Fibroblast of skin of right biceps (primary cell): Measurements from ENCODE around the gene DNAJB1.
"Not testable (repeated sequence)": the region's sequence is repeated elsewhere in the genome, so short reads cannot be mapped to it uniquely, and the experiment has no call there.

Source experiments
- DNase-seq: peaks from one replicate; pipeline ENCODE4 v3.0.0-alpha.2; 2013

The DNAJB1 gene

DNA sequence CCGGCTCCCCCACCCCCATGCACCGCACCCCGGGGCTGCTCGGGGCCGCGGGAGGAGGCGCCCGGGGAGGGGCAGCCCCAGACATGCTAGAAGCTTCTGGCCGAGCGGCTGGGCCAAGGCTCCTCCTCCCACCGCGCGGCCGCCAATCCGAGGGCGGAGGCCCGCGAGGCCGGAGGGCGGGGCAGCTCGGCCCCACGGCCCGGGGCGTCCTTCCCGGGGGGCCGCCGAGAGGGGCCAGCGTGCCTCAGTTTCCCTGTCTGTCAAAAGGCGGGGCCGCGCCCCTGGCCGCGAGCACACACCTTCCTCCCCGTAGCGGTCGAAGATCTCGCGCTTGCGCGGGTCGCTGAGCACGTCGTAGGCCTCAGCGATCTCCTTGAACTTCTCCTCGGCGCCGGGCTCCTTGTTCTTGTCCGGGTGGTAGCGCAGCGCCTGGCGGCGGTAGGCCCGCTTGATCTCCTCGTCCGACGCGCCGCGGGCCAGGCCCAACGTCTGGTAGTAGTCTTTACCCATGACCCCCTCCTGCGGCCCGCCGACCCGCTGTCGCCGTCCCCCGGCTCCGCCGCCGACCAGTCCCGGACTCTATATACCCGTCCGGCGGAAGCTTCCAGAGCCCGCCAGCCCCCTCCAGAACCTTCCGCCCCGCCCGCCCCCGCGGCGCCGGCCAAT is at the start of gene DNAJB1:
DNAJB1 (minus strand) TSS at position 558 of the 666 bp plus-strand sequence; CDS start at position 510, 48 bp downstream.
- DNase-seq: peak; percentile 79

- DNase-seq: no peak
These were observed 48.9 kb upstream of the DNAJB1 start for GRCh38 chr19:14567079-14567478.

DNA sequence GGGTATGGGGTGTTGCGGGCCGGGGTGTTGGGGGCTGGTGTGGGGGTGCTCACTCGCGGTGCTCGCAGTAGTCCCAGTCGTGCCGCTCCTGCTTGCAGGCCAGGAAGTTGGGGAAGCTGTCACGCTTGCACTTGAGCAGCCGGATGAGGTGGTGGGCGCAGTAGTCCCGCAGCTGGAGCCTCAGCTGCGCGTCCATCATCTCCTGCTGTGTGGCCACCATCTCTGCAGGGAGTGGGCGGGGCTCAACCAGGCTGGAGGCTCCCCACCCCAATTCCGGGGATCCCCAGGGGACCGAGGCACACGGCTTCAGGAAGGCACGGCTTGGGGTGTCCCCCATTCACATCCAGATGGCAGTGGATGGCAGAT is 48.5 kb upstream of the DNAJB1 start:
- DNase-seq: no peak

DNA sequence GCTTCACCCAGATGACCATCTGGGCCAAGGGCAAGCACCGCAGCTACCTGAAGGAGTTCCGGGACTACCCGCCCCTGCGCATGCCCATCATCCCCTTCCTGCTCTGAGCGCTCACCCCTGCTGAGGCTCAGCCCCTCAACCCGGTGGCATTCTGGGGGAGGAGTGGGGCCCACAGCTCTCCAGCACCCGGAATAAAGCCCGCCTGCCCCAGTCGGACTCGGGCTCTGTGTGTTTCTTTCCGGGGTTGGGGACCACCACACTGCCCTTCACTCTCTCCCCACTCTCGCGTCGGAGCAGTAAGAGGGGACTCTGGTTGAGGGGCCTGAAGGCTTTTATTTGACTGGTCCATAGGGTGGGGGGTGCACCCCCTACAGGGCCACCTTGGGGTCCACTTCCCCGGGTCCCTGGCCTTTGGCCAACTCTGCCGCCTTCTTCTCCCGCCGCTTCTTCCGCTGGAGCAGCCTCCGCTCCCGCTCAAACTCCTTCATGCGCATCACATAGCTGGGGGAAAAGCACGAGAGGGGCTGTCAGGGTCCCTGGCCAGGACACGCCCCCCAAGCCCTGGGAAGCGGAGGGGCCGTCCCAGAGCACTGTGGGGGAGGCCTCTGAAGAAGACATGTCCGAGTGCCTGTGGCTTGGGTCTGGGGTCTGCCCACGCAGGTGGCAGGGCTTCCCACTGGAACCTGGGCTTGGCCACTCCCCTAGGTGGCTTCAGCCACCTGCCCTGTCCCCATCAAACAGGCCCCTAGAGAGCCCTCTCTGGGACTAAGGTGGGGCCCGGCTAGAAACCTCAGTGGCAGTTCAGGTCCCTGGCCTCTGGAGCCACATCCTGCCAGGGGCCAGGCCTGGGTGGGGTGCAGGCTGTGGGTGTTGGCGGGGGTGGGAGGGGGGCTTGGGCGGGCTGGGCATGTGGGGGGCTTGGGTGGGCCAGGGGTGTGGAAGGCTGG is 47.8 kb upstream of the DNAJB1 start:
- DNase-seq: no peak

DNA sequence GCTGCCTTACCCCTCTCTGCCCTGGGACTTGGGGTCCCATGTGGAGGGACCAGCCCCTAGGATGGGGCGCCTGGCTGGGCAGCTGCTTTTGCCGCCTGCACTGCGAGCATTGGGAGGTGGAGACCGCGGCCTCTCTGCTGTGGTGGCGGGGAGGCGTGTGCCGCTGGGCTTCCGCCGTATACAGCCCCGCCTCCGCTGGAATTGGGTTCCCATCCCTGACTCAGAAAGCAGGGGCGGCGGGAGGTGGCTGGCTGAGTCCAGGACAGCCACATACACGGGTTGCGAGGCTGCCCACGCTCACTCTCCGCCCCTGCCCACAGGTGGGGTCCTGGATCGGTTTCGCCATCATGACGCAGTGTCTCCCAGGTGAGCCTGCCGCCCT is 47.1 kb upstream of the DNAJB1 start:
- DNase-seq: no peak

- not testable (repeated sequence) for DNase-seq
These were observed 46.6 kb upstream of the DNAJB1 start for GRCh38 chr19:14564652-14565297.

GRCh38 chr19:14563989-14564651 is 45.9 kb upstream of the DNAJB1 start:
- peak; percentile 31 for DNase-seq

DNA sequence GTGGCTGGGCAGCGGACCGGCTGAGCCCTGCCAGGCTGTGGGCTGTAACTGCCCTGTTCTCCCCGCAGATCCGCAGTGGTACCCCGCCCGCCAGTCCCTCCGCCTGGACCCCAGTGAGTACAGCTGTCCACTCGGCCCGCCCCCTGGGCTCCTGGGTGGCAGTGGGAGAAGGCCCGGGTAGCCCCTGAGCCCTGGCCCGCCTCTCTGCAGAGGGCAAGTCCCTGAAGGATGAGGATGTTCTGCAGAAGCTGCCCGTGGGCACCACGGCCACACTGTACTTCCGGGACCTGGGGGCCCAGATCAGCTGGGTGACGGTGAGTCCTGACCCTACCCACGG is 45.4 kb upstream of the DNAJB1 start:
- no peak for DNase-seq

- no peak for DNase-seq
These were observed 44.7 kb upstream of the DNAJB1 start for GRCh38 chr19:14562660-14563589.

DNA sequence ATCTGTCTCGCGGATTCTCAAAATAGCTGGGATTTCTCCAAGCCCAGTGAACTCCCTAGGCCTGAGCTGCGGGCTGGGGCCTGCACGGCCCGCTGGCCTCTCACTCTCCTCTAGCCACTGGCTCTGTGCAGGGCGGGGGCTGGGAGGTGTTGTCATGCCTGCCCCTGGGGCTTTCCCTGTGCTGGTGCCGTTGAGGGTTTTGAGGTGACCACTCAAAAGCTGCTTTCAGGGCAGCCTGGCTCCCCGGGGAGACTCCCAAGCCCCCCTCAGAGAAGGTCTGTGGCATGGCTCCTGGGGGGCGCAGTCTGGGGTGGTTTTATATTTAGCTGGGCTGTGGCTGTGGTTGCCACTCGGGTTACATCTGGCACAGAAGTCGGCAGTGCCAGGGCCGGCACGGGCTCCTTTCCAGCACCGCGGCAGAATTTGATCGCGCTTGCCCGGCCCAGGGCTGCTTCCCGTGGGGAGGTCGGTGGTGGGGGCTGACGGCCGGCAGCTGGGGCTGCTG is 43.7 kb upstream of the DNAJB1 start:
- no peak for DNase-seq

DNA sequence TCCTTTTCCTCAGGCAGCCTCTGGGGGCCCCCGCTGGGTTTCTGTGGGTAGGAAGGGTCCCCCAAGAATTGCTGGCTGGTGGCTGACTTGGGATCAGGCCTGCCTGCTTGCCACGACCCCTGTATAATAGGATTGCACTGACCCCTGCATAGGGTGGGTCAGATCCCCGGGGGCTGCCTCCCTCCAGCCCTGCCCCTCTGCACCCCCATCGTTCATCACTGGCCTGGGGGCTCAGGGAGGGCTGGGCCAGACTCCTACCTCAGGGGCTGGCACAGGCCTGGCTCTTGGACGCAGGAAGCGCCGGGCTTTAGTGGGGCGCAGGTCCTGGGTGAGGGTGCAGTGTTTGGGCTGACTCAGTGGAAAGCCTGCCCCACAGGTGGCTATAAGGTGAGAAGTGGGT is 43.1 kb upstream of the DNAJB1 start:
- no peak for DNase-seq

DNA sequence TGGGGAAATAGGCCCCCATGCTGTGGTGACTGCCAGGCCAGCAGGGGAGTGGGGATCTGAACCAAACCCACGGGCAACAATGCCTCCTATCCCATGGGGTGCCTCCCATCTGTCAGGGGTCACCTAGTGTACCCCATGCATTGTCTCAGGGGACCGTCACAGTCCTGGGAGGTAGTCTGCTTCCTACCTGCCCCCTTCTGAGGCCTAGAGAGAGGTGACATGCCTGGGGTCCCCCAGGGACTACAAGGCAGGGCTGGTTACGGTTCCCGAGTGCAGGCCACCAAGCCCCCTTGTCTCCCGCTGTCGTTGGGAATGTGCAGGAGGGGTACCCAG is 42.5 kb upstream of the DNAJB1 start:
- no peak for DNase-seq

GRCh38 chr19:14559916-14560775 is 41.9 kb upstream of the DNAJB1 start:
- DNase-seq: no peak

DNA sequence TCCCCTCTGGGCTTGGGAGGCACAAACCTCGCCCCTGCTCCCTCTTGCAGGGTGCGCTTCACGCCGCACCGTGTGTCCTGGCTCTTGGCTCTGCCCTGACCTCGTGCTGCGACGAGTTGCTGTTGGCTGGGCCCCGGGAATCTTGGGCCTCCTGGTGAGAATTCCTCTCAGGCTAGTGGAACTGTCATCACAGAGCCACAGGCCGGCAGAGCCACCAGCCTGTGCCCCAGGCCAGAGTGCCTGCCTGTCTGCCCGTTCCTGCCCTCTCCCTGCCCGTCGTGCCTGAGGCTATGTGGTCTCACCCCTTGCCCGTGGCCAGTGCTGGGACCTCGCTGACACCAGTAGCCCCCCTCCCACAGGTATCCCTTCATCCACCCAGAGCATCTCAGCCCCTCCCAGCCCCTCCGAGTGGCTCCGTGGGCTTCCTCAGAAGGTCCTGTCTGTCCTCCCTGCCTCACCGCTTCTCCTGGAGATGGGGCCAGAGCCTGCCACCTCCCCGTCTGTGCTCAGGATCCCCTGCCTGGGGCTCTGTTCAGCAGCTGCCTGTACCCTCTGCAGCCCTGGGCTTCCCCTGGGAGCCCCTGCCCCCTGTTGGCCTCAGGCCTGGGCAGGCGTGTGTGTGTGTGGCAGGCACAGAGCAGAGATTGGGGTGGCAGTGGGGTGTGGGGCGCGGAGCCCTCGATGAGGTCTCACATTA is 40.3 kb upstream of the DNAJB1 start:
- DNase-seq: no peak

DNA sequence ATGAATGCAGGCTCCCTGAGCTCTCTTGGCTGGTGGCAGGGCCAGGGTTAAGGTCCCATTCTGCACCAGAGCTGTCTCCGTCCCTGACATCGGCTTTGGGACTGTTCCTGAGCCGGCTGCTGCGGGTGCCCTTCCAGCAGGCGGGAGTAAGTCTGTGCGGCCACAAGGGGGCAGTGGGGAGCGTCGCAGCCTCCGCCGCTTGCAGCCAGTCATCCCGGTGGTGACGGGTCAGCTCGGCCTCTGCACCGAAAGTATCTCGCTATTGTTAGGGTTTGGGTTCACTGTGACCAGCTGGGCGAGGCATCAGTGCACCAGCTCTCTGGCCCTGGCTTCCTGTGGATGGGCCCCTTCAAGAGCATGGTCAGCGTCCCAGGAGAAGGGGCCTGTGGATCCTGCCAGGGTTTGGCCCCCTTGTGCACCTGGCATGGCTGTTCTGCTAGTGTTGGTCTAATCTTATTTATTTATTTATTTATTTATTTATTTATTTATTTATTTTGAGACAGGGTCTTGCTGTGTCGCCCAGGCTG is 38.5 kb upstream of the DNAJB1 start:
- DNase-seq: peak; percentile 64

DNA sequence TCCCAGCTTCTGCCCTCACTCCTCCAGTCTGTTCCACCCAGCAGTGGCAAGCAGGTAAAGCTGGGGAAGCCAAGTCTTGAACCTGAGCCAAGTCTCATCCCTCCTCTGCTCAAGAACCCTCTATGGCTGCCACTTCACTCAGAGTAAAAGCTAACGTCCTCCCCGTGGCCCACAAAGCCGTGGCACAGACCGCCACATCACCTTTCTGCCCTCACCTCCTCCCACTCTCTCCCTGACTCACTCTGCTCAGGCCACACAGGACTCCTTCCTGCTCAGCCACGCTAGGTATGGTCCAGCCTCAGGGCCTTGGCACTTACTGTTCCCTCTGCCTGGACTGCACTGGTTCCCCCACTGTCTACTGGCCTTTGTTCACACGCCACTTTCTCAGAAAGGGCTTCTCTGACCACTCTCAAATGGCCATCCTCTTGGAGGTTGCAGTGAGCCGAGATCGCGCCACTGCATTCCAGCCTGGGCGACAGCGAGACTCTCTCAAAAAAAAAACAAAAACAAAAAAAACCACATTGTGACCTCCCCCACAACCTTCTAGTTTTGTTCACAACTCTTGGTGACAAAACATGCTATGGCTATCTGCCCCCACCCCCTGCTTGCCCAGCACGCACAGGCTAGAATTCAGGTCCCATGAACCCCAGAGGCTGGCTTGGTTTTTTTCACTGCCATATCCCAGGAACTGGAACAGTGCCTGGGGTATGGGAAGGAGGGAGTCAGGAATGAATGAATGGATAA is 37.9 kb upstream of the DNAJB1 start:
- no peak for DNase-seq

DNA sequence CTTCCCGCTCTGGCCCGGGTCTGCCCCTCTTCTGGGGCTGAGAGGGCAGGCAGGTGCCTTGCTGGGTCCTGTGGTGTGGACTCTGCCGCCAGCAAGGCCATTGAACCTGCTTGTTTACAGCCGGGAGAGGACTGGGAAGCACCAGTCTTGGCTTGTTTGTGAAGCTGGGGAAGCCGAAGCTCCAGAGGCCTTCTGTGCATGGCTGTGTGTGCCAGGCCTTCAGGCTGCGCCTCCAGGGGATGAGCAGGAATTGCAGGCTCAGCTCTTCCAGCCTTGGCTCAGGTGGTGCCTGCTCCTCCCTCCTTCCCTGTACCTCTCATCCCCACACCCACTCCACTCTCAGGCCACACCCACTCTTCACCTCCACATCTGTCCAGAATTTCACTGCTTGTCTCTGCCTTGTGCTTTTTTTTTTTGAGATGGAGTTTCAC is 36.2 kb upstream of the DNAJB1 start:
- no peak for DNase-seq

DNA sequence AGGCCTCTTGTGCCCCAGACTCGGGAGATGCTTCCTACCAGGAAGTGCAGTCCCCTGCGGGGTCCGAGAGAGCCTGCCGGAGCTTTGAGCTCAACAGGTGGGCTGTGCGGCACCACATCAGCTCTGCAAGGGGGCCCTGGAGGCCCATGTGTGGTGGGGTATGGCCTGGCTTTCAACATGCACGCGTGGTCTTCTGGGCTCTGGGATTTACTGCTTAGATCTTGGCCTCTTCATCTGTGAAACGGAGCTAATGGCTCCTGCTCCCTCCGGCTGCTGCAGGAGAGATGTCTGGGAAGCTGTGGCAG is 35.7 kb upstream of the DNAJB1 start:
- no peak for DNase-seq
